Upper lobe of left lung (tissue), 4 donors: ENCODE results near the gene EIF1AX.

Experiments used
- CTCF ChIP-seq, 6 experiments: fragments of 450-650 bp in 4 of 6; fragments of 200-600 bp in 2 of 6; sonication (generic) in 2 of 6; IDR thresholded peaks; one replicate each; pipeline ENCODE4 v1.5.1; 2016 to 2019; ENCODE audit warnings: antibody characterized with exemption in 6 of 6
- POLR2A ChIP-seq, 4 donors: fragments of 450-650 bp; IDR thresholded peaks; one replicate each; pipeline ENCODE4 v1.5.1; 2016 to 2017; ENCODE audit warnings: antibody characterized with exemption in 4 of 4, mild to moderate bottlenecking in 2 of 4

- TF ChIP-seq POLR2A (IDR thresholded peaks at IDR 0.05) (no peak), CTCF (IDR thresholded peaks at IDR 0.05) (no peak)
These were observed 25.5 kb downstream of the EIF1AX start for GRCh38 chrX:20116087-20116576.
